Epithelial cell of esophagus (primary cell): Measurements from ENCODE around the gene PMM2.

ENCODE experiments used
- DNase-seq: peaks from one replicate; pipeline ENCODE4 v3.0.0; 2010; ENCODE audit warnings: low read depth
- H3K4me3 ChIP-seq: 2 replicates; pipeline ENCODE4 v1.5.1; 2011; ENCODE audit warnings: mild to moderate bottlenecking, low read length, control low read depth
- TF ChIP-seq, protein P1 (sequence below): IDR thresholded peaks from 2 replicates; pipeline ENCODE4 v1.5.1; 2011; ENCODE audit warnings: low read depth, mild to moderate bottlenecking, low read length, control low read depth, inconsistent platforms; ENCODE audit not compliant: insufficient read depth; ENCODE audit errors: missing control alignments

PMM2 gene

DNA sequence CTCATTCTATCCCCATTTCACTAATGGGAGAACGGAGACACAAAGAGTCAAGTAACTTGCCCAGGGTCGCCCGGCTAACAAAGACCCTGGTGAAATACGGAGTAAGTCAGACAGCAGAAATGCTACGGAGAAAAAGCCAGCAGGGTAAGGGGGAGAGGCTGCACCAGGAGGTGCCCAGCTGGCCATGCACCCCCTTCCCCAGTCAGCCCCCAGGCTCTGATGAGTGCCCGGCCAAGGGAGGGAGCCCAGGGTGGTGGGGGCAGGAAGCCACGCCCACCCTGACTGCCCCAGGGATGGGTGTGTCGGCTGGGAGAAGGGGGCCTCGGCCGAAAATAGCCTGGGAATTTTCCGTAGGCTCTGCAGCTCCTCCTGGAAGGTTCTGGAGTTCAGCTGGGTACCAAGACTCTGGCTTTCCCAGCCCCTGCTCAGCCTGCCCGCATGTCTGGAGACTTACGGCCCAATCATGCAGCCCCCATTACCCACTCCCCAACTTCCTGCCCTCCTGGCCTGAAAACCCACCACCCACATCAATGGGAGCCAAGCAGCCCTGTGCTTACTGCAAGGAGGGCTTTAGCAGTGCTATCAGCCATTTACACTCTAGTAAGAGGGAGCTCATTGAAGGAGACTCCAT is 67.0 kb downstream of the PMM2 start:
- no peak overlapping the region for H3K4me3 ChIP-seq
- TF ChIP-seq, protein P1, sequence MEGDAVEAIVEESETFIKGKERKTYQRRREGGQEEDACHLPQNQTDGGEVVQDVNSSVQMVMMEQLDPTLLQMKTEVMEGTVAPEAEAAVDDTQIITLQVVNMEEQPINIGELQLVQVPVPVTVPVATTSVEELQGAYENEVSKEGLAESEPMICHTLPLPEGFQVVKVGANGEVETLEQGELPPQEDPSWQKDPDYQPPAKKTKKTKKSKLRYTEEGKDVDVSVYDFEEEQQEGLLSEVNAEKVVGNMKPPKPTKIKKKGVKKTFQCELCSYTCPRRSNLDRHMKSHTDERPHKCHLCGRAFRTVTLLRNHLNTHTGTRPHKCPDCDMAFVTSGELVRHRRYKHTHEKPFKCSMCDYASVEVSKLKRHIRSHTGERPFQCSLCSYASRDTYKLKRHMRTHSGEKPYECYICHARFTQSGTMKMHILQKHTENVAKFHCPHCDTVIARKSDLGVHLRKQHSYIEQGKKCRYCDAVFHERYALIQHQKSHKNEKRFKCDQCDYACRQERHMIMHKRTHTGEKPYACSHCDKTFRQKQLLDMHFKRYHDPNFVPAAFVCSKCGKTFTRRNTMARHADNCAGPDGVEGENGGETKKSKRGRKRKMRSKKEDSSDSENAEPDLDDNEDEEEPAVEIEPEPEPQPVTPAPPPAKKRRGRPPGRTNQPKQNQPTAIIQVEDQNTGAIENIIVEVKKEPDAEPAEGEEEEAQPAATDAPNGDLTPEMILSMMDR, result no peak
- DNase-seq, result no peak

DNA sequence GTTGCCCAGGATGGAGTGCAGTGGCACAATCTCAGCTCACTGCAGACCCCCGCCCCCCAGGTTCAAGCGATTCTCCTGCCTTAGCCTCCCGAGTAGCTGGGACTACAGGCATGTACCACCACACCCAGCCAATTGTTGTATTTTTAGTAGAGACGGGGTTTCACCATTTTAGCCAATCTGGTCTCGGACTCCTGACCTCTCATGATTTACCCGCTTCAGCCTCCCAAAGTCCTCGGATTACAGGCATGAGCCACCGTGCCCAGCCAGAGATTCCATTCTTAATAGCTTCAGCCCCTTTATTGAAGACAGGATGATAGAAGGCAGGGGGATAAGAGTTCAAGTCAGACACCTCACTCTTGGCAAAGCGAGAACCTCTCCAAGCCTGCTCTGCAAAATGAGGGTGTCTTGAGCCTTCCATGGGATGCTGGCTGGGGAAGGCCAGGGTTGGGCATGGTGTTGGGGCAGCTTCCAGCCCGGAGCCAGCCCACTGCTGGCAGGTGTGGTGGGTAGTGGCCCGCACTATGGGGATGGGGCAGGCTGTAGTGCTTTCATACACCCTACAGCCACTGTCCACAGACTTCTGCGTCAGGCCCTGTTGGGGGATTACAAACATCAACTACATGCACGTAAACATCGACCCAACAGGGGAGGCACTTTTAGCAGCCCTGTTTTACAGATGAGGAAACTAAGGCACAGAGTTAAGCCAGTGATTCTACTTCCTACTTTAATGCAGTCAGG is 67.7 kb downstream of the PMM2 start:
- TF ChIP-seq, protein P1, result no peak
- H3K4me3 ChIP-seq, result no peak overlapping the region
- no peak for DNase-seq

DNA sequence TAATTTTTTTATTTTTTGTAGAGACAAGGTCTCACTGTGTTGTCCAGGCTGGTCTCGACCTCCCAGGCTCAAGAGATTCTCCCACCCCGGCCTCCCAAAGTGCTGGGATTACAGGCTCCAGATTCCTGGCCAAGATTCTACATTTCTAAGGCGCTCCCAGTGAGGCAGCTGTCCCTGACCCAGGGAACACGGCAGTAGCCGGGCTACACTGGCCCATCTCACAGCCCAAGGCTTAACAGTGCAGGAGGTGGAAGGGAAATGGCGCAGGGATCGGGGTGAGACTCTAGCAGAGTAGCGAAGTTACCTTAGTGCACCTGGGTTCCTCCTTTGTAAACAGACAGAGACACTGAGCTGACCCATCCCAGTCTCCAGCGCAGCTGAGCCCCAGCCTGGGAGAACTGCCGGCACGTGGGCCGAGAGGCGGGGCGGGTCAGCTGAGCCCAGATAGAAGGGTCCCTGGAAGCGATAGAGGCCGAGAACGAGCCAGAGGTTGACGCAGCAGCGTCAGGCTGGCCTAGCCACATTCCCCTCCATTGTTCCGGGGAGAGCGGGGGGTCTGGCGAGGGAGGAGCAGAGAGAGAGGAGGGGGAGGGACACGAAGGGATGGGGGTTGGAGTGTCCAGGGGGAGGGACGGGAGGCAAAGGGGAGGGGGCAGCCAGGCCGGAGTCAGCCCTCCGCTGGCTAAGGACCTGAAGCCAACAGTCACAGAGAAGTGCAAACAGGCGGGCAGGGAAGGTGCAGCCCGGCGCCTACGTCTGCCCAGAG is 68.7 kb downstream of the PMM2 start:
- H3K4me3 ChIP-seq, result peak overlapping the region; percentile 68
- DNase-seq, result no peak
- TF ChIP-seq, protein P1, result no peak

DNA sequence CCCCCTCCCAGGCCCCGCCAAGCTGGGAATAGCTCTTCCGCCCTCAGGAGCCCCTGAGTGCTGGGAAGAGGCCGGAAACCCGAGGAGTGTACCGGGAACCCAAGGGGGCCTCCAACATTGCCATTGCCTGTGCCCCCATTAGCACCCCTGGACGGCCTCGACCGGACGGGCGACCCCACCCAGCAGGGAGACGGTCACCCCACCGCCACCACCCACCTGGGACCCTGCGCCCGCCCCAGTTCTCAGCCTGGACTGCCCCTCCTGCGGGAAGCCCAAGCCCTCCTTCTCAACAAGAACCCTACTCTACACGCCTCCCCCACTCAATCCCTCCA is 69.2 kb downstream of the PMM2 start:
- no peak for DNase-seq
- peak overlapping the region; percentile 68 for H3K4me3 ChIP-seq
- TF ChIP-seq, protein P1, result no peak

DNA sequence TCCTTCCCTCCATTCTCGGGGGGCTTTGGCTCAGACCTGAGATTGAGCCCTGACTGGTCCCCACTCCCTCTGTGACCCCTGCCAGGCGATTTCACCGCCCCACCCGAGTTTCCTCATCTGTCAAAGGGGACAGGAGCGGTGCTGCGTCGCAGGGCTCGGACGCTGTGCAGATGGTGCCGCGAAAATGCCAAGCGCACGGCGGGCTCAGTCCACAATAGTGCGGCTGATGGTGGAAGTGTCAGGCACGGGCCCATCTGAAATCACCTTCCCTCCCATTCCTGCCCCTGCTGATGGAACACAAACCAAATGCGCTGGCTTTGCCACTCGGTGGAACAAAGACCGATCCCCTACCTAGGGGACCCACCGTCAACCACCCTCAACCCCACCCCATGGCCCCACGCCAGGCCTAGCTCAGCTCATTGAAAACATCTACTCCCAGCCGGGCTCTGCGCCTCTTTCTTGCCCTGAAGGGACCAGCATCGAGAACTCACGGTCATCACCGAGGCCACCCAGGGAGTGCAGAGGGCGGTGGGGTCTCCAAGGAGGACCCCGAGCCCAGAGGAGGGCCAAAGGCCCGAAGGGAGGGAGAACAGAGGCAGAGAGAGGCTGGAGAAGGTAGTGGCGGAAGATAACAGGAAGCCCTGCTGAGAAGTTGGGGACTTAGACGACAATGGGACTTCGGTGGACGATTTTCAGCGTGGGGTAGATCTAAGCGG is 69.7 kb downstream of the PMM2 start:
- no peak for DNase-seq

DNA sequence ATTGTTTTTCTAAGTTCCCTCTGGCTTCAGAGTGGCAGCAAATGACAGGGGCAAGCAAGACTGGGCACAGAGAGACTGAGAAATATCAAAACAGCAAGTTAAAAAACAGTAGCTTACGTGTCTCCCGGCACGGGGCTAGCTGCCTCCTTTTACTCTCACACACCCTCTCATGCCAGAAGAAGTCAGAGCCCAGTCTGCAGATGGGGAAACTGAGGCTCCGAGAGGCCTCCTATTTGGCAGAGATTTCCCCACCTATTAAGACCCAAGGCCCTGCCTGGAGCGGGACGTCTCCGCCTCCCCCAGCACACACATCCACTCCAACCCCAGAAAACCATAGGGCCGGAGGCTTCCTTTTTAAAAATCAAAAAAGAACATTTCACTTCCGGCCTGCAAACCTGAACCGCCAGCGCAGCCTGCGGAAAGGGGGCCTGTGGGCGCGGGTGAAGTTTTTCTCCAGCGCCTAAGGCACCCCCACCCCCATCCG is 70.3 kb downstream of the PMM2 start:
- peak overlapping the region; percentile 68 for H3K4me3 ChIP-seq
- TF ChIP-seq, protein P1, result no peak
- DNase-seq, result no peak

More for the DNA sequence above, 69.7 kb downstream of the PMM2 start:
- peak overlapping the region; percentile 68 for H3K4me3 ChIP-seq
- TF ChIP-seq, protein P1, result no peak
